GM12891 (cell line): ENCODE data around the gene ORAI1.

ENCODE experiments used
- POLR2A ChIP-seq: IDR thresholded peaks from 2 replicates; pipeline ENCODE4 v1.6.1; 2011; ENCODE audit warnings: low read depth, low read length, control low read depth
- POLR2AphosphoS5 ChIP-seq: IDR thresholded peaks from 2 replicates; pipeline ENCODE4 v1.6.1; 2011; ENCODE audit warnings: low read depth, low read length, control low read depth

- TF ChIP-seq POLR2AphosphoS5, result no peak
- no peak for TF ChIP-seq POLR2A
Observed at GRCh38 chr12:121611306-121611705, 15.0 kb upstream of the ORAI1 start.
